Skeletal muscle tissue (tissue), 4 donors: Measurements from ENCODE around the gene MOSPD2. TPM values are rescaled to one million over a fixed set of nuclear protein-coding genes. Genes with fewer than 3 reads are reported as not detected.

Experiments used
- H3K27ac ChIP-seq: one replicate; pipeline ENCODE4 v1.7.0; 2013; ENCODE audit warnings: mild to moderate bottlenecking, low read depth, low read length, inconsistent platforms
- H3K27me3 ChIP-seq, 3 donors: one replicate each; pipeline ENCODE4 v1.7.0; 2013; ENCODE audit warnings: low read length in 3 of 3; ENCODE audit not compliant: control insufficient read depth in 3 of 3, insufficient read depth in 3 of 3
- H3K36me3 ChIP-seq, 3 donors: one replicate each; pipeline ENCODE4 v1.7.0; 2013; ENCODE audit warnings: low read length in 3 of 3; ENCODE audit not compliant: control insufficient read depth in 3 of 3, insufficient read depth in 3 of 3
- H3K4me1 ChIP-seq, 3 donors: one replicate each; pipeline ENCODE4 v1.7.0; 2013; ENCODE audit warnings: low read length in 3 of 3, mild to moderate bottlenecking in 3 of 3; ENCODE audit not compliant: control insufficient read depth in 3 of 3, insufficient read depth in 3 of 3
- H3K4me3 ChIP-seq, 3 donors: one replicate each; pipeline ENCODE4 v1.7.0; 2013; ENCODE audit warnings: low read length in 3 of 3
- H3K9ac ChIP-seq, 3 donors: one replicate each; pipeline ENCODE4 v1.7.0; 2013; ENCODE audit warnings: low read length in 3 of 3, mild to moderate bottlenecking in 3 of 3, moderate library complexity in 2 of 3, low read depth in 1 of 3
- H3K9me3 ChIP-seq, 3 donors: one replicate each; pipeline ENCODE4 v1.7.0; 2013; ENCODE audit warnings: low read length in 3 of 3; ENCODE audit not compliant: control insufficient read depth in 3 of 3
- total RNA-seq: library from RNA; depleted of rRNA; stranded (reverse); fragments of >200 nt; gene quantifications from one replicate; pipeline ENCODE4 v1.2.3, GENCODE V29; 2014
- donor health status: Osteomylitis.

Gene MOSPD2
- total RNA-seq, 1 donor from 2014 or later: 5.2 TPM

DNA sequence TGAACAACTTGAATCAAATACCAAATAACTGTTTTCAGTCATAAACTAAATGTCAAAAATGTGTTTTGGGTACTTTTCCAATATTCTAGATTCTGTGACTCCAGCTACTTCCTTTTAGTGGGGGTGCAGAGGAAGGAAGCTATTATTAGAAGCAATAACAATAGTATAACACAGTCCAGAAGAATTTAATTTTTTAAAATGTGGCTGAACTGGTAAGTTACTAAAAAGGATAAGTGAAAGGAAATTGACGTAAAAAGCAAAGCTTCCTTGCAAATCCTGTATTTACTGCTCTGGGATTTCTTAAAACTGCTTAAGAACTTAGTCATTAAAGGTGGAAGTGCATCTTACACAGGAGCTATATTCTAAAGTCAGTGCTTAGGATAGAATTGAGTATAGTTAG, 53.2 kb downstream of the MOSPD2 start:
- Histone ChIP-seq H3K4me1 (no peaks in the 10 kb centered on the region), H3K9ac (no peak overlapping the region), H3K4me3 (no peak overlapping the region), H3K9me3 (no peaks in the 10 kb centered on the region), H3K27ac (no peak overlapping the region), H3K36me3 (no peaks in the 10 kb centered on the region), H3K27me3 (no peaks in the 10 kb centered on the region)

DNA sequence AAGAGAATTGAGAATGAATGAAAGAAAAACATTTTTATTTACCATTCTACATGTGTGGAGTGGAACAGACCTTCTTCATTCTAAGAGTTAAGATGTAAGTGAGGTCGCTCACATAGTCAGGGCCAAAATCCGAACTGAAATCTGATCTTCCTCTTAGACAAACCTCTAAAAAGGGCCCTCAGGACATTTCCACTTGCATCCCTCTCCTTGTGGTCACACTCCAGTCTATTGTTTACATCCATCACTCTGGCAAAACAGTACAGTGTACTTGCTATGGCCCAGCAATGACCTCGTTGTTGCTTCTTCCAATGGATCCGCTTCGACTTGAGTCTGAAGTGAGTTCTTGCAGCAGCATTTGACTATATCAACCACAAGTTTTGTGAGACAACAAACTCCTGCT, 54.2 kb downstream of the MOSPD2 start:
- Histone ChIP-seq H3K9me3 (no peaks in the 10 kb centered on the region), H3K4me1 (no peaks in the 10 kb centered on the region), H3K27ac (no peak overlapping the region), H3K9ac (no peak overlapping the region), H3K4me3 (no peak overlapping the region), H3K27me3 (no peaks in the 10 kb centered on the region), H3K36me3 (no peaks in the 10 kb centered on the region)

GRCh38 chrX:14930663-14931062, 57.4 kb downstream of the MOSPD2 start:
- no peaks in the 10 kb centered on the region for H3K27me3 ChIP-seq
- no peak overlapping the region for H3K4me3 ChIP-seq
- no peaks in the 10 kb centered on the region for H3K4me1 ChIP-seq
- H3K9me3 ChIP-seq: no peaks in the 10 kb centered on the region
- H3K36me3 ChIP-seq: no peaks in the 10 kb centered on the region
- H3K27ac ChIP-seq: no peak overlapping the region
- H3K9ac ChIP-seq: no peak overlapping the region

DNA sequence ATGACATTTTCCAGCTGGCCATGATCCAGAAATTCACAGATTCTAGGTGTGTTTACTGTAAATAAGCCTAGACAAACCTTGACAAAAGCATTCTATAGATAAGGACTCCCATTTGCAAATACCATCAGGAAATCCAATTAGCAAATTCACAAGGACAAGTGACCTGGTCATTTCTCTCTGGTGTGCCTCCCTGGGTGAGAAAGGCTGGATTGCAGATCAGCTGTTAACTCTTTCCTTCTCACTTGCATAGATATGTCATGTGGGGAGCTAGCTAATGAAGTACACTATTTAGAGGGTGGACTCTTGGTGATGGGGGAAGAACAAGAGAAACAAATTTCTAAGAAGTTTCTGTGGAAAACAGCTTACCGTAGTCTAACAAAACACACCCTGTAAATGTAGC, 58.9 kb downstream of the MOSPD2 start:
- Histone ChIP-seq H3K9ac (no peak overlapping the region), H3K27me3 (no peaks in the 10 kb centered on the region), H3K27ac (no peak overlapping the region), H3K36me3 (no peaks in the 10 kb centered on the region), H3K4me1 (no peaks in the 10 kb centered on the region), H3K4me3 (no peak overlapping the region), H3K9me3 (no peaks in the 10 kb centered on the region)

GRCh38 chrX:14934423-14934822, 61.2 kb downstream of the MOSPD2 start:
- H3K27me3 ChIP-seq: no peaks in the 10 kb centered on the region
- no peaks in the 10 kb centered on the region for H3K4me1 ChIP-seq
- no peaks in the 10 kb centered on the region for H3K36me3 ChIP-seq
- H3K27ac ChIP-seq: no peak overlapping the region
- H3K9ac ChIP-seq: no peak overlapping the region
- no peak overlapping the region for H3K4me3 ChIP-seq
- no peaks in the 10 kb centered on the region for H3K9me3 ChIP-seq

GRCh38 chrX:14936561-14936960, 63.3 kb downstream of the MOSPD2 start:
- no peak overlapping the region for H3K9ac ChIP-seq
- no peak overlapping the region for H3K4me3 ChIP-seq
- no peaks in the 10 kb centered on the region for H3K36me3 ChIP-seq
- H3K27me3 ChIP-seq: no peaks in the 10 kb centered on the region
- no peak overlapping the region for H3K27ac ChIP-seq
- H3K4me1 ChIP-seq: no peaks in the 10 kb centered on the region
- no peaks in the 10 kb centered on the region for H3K9me3 ChIP-seq

- no peak overlapping the region for H3K27ac ChIP-seq
- no peaks in the 10 kb centered on the region for H3K36me3 ChIP-seq
- no peaks in the 10 kb centered on the region for H3K27me3 ChIP-seq
- H3K4me1 ChIP-seq: no peaks in the 10 kb centered on the region
- H3K4me3 ChIP-seq: no peak overlapping the region
- no peaks in the 10 kb centered on the region for H3K9me3 ChIP-seq
- H3K9ac ChIP-seq: no peak overlapping the region
Observed at GRCh38 chrX:14939644-14940043, 66.4 kb downstream of the MOSPD2 start.

DNA sequence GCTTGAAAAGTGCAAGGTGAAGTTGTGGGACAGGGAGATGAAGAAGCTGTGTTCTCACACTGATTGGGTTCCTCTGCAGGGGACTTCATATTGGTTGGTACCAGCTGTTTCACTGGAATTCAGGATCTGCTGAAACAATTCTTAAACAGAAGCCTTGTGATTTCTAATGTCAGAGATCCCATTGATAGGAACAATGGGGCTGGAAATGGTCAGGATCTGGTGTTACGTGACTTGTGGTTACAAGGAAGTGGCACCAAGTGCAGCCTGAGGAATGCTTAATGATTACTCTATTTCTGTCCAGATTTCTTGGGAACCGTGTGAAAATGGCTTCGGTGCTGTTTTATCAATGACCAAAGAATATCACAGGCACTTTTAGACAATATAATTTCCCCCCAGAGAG, 68.1 kb downstream of the MOSPD2 start:
- Histone ChIP-seq H3K4me3 (no peak overlapping the region), H3K27me3 (no peaks in the 10 kb centered on the region), H3K9ac (no peak overlapping the region), H3K27ac (no peak overlapping the region), H3K4me1 (no peaks in the 10 kb centered on the region), H3K9me3 (no peaks in the 10 kb centered on the region), H3K36me3 (no peaks in the 10 kb centered on the region)

DNA sequence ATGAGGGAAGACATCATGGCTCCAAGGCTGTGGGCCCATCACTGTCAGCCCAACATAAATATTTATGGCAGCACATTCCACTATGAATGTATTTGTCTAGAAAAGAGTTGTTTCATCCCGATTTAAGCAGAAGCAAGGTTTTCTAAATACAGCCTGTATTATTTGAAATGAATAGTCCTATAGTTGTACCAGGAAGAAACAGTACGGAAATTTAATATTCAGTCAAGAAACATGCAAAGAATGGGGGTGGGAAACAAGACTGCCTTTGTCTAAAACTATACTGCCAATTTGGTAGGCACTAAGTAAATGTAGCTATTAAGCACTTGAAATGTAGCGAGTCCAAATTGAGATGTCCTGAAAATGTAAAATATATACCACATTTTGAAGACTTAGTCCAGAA, 69.1 kb downstream of the MOSPD2 start:
- H3K9ac ChIP-seq: no peak overlapping the region
- no peaks in the 10 kb centered on the region for H3K36me3 ChIP-seq
- no peaks in the 10 kb centered on the region for H3K27me3 ChIP-seq
- no peak overlapping the region for H3K27ac ChIP-seq
- no peaks in the 10 kb centered on the region for H3K9me3 ChIP-seq
- no peak overlapping the region for H3K4me3 ChIP-seq
- H3K4me1 ChIP-seq: no peaks in the 10 kb centered on the region

DNA sequence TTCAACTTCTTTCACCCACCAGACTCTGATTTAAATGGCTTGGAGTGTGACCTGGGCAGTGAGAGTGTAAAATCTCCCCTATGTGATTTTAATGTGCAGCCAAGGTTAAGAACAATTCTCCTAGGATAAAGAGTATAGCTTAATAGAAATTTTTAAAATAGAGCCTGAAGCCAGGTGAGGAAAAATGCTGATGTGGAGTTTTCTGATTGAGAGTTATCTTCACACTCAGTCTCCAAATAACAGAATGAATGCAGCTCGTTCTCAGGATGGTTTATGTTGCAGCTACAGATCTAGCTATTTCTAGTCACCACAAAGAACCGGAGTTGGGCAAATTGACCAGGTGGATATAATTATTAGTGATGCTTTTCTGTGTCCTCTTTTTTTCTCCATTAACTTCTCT, 70.7 kb downstream of the MOSPD2 start:
- Histone ChIP-seq H3K4me3 (no peak overlapping the region), H3K27me3 (no peaks in the 10 kb centered on the region), H3K9ac (no peak overlapping the region), H3K36me3 (no peaks in the 10 kb centered on the region), H3K4me1 (no peaks in the 10 kb centered on the region), H3K27ac (no peak overlapping the region), H3K9me3 (no peaks in the 10 kb centered on the region)

- Histone ChIP-seq H3K4me1 (no peaks in the 10 kb centered on the region), H3K9me3 (no peaks in the 10 kb centered on the region)
Observed at GRCh38 chrX:14946606-14947155, 73.5 kb downstream of the MOSPD2 start.

More at GRCh38 chrX:14946606-14947155, 73.5 kb downstream of the MOSPD2 start:
- H3K27me3 ChIP-seq: no peaks in the 10 kb centered on the region
- no peak overlapping the region for H3K27ac ChIP-seq
- no peak overlapping the region for H3K9ac ChIP-seq
- no peak overlapping the region for H3K4me3 ChIP-seq
- no peaks in the 10 kb centered on the region for H3K36me3 ChIP-seq
